Upper lobe of left lung (tissue), 6 donors: ENCODE measurements around the gene TSPAN17. TPM values are rescaled to one million over a fixed set of nuclear protein-coding genes. Genes with fewer than 3 reads are reported as not detected.

Source experiments
- ATAC-seq, 2 donors: fragments of 200-7000 bp; cut with Tn5 transposase; one replicate each; pipeline ENCODE4 v1.9.1; 2022; ENCODE audit warnings: mild to moderate bottlenecking in 2 of 2, moderate library complexity in 2 of 2; ENCODE audit not compliant: low FRiP score in 2 of 2
- DNase-seq, 2 donors: peaks; one replicate each; pipeline ENCODE4 v3.0.0-alpha.2; 2019 to 2020
- H3K27ac ChIP-seq, 4 donors: fragments of 200-600 bp; sonication (generic); one replicate each; pipeline ENCODE4 v1.5.1; 2016 to 2019
- H3K27me3 ChIP-seq, 4 donors: fragments of 200-600 bp; sonication (generic); one replicate each; pipeline ENCODE4 v1.5.1; 2017 to 2019
- H3K36me3 ChIP-seq, 4 donors: fragments of 200-600 bp; sonication (generic); one replicate each; pipeline ENCODE4 v1.5.1; 2016 to 2019
- H3K4me1 ChIP-seq, 4 donors: fragments of 200-600 bp; sonication (generic); one replicate each; pipeline ENCODE4 v1.5.1; 2018 to 2019
- H3K4me3 ChIP-seq, 4 donors: fragments of 200-600 bp; sonication (generic); one replicate each; pipeline ENCODE4 v1.5.1; 2017 to 2019; ENCODE audit warnings: mild to moderate bottlenecking in 2 of 4, moderate library complexity in 1 of 4
- H3K9me3 ChIP-seq, 4 donors: fragments of 200-600 bp; sonication (generic); one replicate each; pipeline ENCODE4 v1.5.1; 2018 to 2019
- EP300 ChIP-seq, 4 donors: sonication (generic); formaldehyde crosslinking; IDR thresholded peaks; one replicate each; pipeline ENCODE4 v1.5.1; 2017; ENCODE audit warnings: antibody characterized with exemption in 4 of 4, control low read depth in 2 of 4
- POLR2A ChIP-seq, 4 donors: fragments of 450-650 bp; IDR thresholded peaks; one replicate each; pipeline ENCODE4 v1.5.1; 2016 to 2017; ENCODE audit warnings: antibody characterized with exemption in 4 of 4, mild to moderate bottlenecking in 2 of 4
- POLR2AphosphoS5 ChIP-seq, 2 donors: sonication (generic); formaldehyde crosslinking; IDR thresholded peaks; one replicate each; pipeline ENCODE4 v1.5.1; 2017; ENCODE audit warnings: antibody characterized with exemption in 2 of 2
- WGBS, 2 donors: methylation state at CpG; one replicate each; pipeline ENCODE4 v1.1.5; 2017 to 2018; 5-methylcytosine and 5-hydroxymethylcytosine counted together
- total RNA-seq, 6 donors: library from RNA; depleted of rRNA in 4 of 6; stranded (reverse); fragments of >200 nt in 4 of 6; gene quantifications; one replicate each; pipeline versions ENCODE4 v1.1.0 to v1.2.1, GENCODE V29; 2016 to 2021
- TF ChIP-seq, protein P1 (sequence below), 6 experiments: fragments of 450-650 bp in 4 of 6; fragments of 200-600 bp in 2 of 6; sonication (generic) in 2 of 6; IDR thresholded peaks; one replicate each; pipeline ENCODE4 v1.5.1; 2016 to 2019; ENCODE audit warnings: antibody characterized with exemption in 6 of 6
- donor health status: DM: no; HTN: no; CAD: no; lungs with moderate emphysema.
- donor health status: DM: no; HTN: yes; CAD: no; lungs with severe emphysema.

Gene TSPAN17
- total RNA-seq, 6 donors from 2014 or later: 20.1 to 36.8 (median 25.6) TPM

DNA sequence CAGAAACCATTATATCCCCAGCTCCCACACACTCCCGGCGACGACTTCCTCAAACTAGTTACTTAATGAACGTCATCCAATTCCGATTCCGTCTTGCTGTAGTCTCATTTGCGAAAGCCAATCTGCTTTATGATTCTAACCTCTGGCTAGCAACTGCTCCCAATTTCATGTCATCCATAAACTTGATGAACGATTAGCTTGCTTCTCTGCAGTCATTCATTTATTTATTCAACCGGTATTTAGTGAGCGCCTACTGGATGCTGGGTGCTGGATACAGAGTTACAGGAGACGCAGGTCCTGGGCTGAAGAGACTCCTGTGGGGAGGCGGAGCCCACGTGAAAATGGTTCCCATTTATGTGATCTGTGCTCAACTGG is 46.2 kb downstream of the TSPAN17 start:
- 33 to 36% methylated on average over 13 of the region's 13 CpGs for WGBS, 2 donors
- DNase-seq (peak in 1 of 2 donors; percentile 44), ATAC-seq (peak in 1 of 2 donors; percentile 20)
- peaks cover 0 to 12% (median 6%) of the 10 kb centered on the region in 4 donors for H3K4me1 ChIP-seq
- no peak overlapping the region for H3K27ac ChIP-seq
- TF ChIP-seq EP300 (IDR thresholded peaks at IDR 0.05): no peak
- TF ChIP-seq POLR2A (IDR thresholded peaks at IDR 0.05): no peak
- no peak for TF ChIP-seq POLR2AphosphoS5 (IDR thresholded peaks at IDR 0.05)
- TF ChIP-seq, protein P1, sequence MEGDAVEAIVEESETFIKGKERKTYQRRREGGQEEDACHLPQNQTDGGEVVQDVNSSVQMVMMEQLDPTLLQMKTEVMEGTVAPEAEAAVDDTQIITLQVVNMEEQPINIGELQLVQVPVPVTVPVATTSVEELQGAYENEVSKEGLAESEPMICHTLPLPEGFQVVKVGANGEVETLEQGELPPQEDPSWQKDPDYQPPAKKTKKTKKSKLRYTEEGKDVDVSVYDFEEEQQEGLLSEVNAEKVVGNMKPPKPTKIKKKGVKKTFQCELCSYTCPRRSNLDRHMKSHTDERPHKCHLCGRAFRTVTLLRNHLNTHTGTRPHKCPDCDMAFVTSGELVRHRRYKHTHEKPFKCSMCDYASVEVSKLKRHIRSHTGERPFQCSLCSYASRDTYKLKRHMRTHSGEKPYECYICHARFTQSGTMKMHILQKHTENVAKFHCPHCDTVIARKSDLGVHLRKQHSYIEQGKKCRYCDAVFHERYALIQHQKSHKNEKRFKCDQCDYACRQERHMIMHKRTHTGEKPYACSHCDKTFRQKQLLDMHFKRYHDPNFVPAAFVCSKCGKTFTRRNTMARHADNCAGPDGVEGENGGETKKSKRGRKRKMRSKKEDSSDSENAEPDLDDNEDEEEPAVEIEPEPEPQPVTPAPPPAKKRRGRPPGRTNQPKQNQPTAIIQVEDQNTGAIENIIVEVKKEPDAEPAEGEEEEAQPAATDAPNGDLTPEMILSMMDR (IDR thresholded peaks at IDR 0.05): no peak
- H3K9me3 ChIP-seq: no peaks in the 10 kb centered on the region
- H3K27me3 ChIP-seq: no peaks in the 10 kb centered on the region
- H3K36me3 ChIP-seq: no peaks in the 10 kb centered on the region
- no peak overlapping the region for H3K4me3 ChIP-seq

DNA sequence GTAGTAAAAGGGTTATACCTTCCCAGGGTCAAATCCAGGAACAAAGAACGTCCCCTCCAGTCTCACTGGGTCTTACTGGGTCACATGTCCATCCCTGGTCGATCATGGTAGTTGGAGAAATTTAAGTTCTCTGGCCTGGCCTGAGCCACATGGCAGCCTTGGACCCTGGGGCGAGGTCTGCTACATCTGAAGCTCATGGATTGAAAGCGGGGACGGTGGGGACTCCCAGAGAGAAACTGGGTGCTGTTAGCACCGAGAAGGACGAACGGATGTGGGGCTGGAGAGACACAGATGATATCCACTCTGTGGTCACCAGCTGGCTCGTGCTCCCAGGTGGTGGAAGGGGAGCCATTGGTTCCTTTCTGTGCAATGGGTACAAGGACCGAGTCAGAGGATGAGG is 46.9 kb downstream of the TSPAN17 start:
- no peaks in the 10 kb centered on the region for H3K27me3 ChIP-seq
- 76 to 79% methylated on average over 9 to 10 of the region's 10 CpGs for WGBS, 2 donors

DNA sequence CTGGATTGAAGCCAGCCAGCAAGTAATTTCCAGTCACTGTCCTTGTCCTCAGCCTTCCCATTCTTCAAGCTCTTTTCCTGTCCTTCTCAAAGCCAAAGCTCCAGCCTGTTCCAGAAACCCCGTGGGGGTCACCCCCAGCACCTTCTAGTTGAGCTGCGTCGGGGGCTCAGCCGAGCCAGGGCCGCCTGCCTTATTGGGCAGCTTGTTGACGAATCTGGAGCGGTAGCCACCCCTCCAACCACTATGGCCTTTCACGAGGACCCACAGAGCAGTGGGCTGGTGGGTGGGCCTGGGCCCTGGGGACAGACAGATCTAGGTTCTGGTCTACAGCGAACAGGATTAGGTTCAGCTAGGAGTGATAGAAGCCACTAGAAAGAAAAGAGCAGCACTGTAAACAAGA is 47.3 kb downstream of the TSPAN17 start:
- H3K4me1 ChIP-seq: peaks cover 0 to 12% (median 6%) of the 10 kb centered on the region in 4 donors
- no peaks in the 10 kb centered on the region for H3K9me3 ChIP-seq
- peak in 1 of 2 donors; percentile 66 for DNase-seq
- ATAC-seq: no peak
- H3K4me3 ChIP-seq: no peak overlapping the region
- WGBS, 2 donors: 71 to 85% methylated on average over 4 to 9 of the region's 9 CpGs
- H3K27me3 ChIP-seq: no peaks in the 10 kb centered on the region
- no peaks in the 10 kb centered on the region for H3K36me3 ChIP-seq
- TF ChIP-seq POLR2AphosphoS5 (IDR thresholded peaks at IDR 0.05): no peak
- TF ChIP-seq EP300 (IDR thresholded peaks at IDR 0.05): no peak
- no peak for TF ChIP-seq POLR2A (IDR thresholded peaks at IDR 0.05)
- TF ChIP-seq, protein P1 (IDR thresholded peaks at IDR 0.05): no peak
- H3K27ac ChIP-seq: no peak overlapping the region

More for the DNA sequence above, 46.9 kb downstream of the TSPAN17 start:
- Histone ChIP-seq H3K36me3 (no peaks in the 10 kb centered on the region), H3K27ac (no peak overlapping the region), H3K4me3 (no peak overlapping the region), H3K4me1 (peaks cover 0 to 12% (median 6%) of the 10 kb centered on the region in 4 donors), H3K9me3 (no peaks in the 10 kb centered on the region)
- DNase-seq: no peak
- ATAC-seq: no peak
- TF ChIP-seq POLR2AphosphoS5 (IDR thresholded peaks at IDR 0.05) (no peak), POLR2A (IDR thresholded peaks at IDR 0.05) (no peak), EP300 (IDR thresholded peaks at IDR 0.05) (no peak)
- TF ChIP-seq, protein P1 (IDR thresholded peaks at IDR 0.05): no peak

DNA sequence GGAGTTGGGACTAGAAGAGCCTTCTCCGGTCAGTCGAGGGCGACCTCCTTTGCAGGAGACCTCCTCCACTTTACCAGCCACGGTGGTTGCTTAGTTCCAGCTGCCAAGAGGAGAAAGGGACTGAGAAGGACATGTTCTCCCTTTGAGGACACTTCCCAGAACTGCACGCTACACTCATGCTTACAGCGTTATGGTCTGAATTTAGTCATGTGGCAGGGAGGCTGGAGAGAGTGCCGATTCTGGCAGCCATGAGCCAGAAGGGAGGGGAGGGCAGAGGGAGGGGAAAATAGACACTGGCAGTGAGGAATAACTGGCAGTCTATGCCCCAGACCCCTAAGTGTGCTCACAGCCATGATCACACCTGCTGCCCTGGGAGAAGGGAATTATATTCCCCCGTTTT is 47.8 kb downstream of the TSPAN17 start:
- ATAC-seq (no peak), DNase-seq (no peak)
- Histone ChIP-seq H3K9me3 (no peaks in the 10 kb centered on the region), H3K4me1 (peaks cover 0 to 12% (median 6%) of the 10 kb centered on the region in 4 donors), H3K36me3 (no peaks in the 10 kb centered on the region), H3K27ac (no peak overlapping the region), H3K27me3 (no peaks in the 10 kb centered on the region), H3K4me3 (no peak overlapping the region)
- TF ChIP-seq POLR2A (IDR thresholded peaks at IDR 0.05): no peak
- no peak for TF ChIP-seq POLR2AphosphoS5 (IDR thresholded peaks at IDR 0.05)
- WGBS, 2 donors: 51 to 59% methylated on average over 8 of the region's 8 CpGs

DNA sequence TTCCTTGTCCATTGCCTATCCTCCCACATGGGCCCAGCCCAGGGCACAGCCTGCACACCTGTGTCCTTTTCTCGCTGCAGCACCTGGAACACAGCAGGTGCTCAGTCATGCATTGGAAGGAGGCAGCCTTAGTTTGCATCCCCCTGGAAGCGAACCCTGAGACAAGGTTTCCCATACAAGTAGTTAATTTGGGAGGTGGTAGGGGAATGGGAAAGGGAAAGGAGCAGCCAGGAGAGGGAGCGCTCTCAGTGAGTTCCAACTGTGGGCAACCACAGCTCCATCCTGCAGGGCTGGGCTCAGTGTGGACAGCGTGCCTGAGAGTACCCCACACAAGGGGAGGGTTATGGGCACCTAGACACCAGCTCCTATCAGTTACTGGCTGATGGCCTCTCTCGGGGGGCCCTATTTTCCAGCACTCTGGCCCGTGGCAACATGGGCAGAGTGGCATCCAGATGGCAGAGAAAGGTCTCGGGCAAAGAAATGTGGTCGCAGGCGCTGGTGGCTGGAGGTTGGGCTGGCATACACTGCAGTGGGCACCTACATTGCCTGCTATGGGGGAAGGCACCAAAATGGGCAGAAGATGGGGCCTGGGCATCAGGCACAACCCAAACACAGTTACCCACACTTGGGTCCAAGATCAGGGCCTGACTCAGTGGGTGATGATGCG is 50.1 kb downstream of the TSPAN17 start:
- Histone ChIP-seq H3K27ac (no peak overlapping the region), H3K27me3 (no peaks in the 10 kb centered on the region), H3K4me3 (no peak overlapping the region), H3K4me1 (peaks cover 0 to 12% (median 6%) of the 10 kb centered on the region in 4 donors), H3K9me3 (no peaks in the 10 kb centered on the region), H3K36me3 (no peaks in the 10 kb centered on the region)
- no peak for ATAC-seq
- no peak for DNase-seq
- TF ChIP-seq POLR2A (IDR thresholded peaks at IDR 0.05) (no peak), EP300 (IDR thresholded peaks at IDR 0.05) (no peak), POLR2AphosphoS5 (IDR thresholded peaks at IDR 0.05) (no peak)
- TF ChIP-seq, protein P1 (IDR thresholded peaks at IDR 0.05): no peak
- 65 to 71% methylated on average over 9 to 10 of the region's 10 CpGs for WGBS, 2 donors
